ENCODE measurements around the gene TRIL. TPM values are rescaled to one million over a fixed set of nuclear protein-coding genes. Genes with fewer than 3 reads are reported as not detected.

The TRIL gene
- total RNA-seq, 1 experiment from 2014 or later: 0.45 TPM

- no peaks in the 10 kb centered on the region for H3K9me3 ChIP-seq
- no peak overlapping the region for H3K4me3 Mint-ChIP-seq (ENCODE audit: unreplicated experiment)
- TF ChIP-seq, protein P1, sequence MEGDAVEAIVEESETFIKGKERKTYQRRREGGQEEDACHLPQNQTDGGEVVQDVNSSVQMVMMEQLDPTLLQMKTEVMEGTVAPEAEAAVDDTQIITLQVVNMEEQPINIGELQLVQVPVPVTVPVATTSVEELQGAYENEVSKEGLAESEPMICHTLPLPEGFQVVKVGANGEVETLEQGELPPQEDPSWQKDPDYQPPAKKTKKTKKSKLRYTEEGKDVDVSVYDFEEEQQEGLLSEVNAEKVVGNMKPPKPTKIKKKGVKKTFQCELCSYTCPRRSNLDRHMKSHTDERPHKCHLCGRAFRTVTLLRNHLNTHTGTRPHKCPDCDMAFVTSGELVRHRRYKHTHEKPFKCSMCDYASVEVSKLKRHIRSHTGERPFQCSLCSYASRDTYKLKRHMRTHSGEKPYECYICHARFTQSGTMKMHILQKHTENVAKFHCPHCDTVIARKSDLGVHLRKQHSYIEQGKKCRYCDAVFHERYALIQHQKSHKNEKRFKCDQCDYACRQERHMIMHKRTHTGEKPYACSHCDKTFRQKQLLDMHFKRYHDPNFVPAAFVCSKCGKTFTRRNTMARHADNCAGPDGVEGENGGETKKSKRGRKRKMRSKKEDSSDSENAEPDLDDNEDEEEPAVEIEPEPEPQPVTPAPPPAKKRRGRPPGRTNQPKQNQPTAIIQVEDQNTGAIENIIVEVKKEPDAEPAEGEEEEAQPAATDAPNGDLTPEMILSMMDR (IDR thresholded peaks at IDR 0.05; ENCODE audit: insufficient read depth in 1 of 2, low read depth in 1 of 2, low read length in 1 of 2, severe bottlenecking in 1 of 2, unreplicated experiment in 1 of 2): no peak
- H3K4me1 ChIP-seq: peaks cover 6% of the 10 kb centered on the region; the same call in 1 of the 2 replicates
- ChIA-PET POLR2A (no interaction called here), CTCF (no interaction called here)
- H3K36me3 ChIP-seq (ENCODE audit: control insufficient read depth, insufficient read depth, low read length): no peaks in the 10 kb centered on the region
- no peaks in the 10 kb centered on the region for H3K36me3 Mint-ChIP-seq (ENCODE audit: insufficient read depth, unreplicated experiment)
- H3K4me3 ChIP-seq (ENCODE audit: low read depth, low read length): no peak overlapping the region
- DNase-seq: no peak
- H3K4me1 Mint-ChIP-seq (ENCODE audit: low read depth, unreplicated experiment): peaks cover 14% of the 10 kb centered on the region
- H3K9me3 Mint-ChIP-seq (ENCODE audit: unreplicated experiment): no peaks in the 10 kb centered on the region
- H3K27ac Mint-ChIP-seq (ENCODE audit: unreplicated experiment): no peak overlapping the region
- no peaks in the 10 kb centered on the region for H3K27me3 Mint-ChIP-seq (ENCODE audit: insufficient read depth, unreplicated experiment)
- intact Hi-C loops (cut with micrococcal nuclease; ENCODE audit: unreplicated experiment): no loop called here
- no peaks in the 10 kb centered on the region for H3K27me3 ChIP-seq (replicated peaks; ENCODE audit: control insufficient read depth, insufficient read depth, low read length)
- no TSS peak for BruUV-seq (replicated peaks)
These were observed 32.2 kb upstream of the TRIL start for GRCh38 chr7:28990200-28990960.

- Histone ChIP-seq H3K9me3 (no peaks in the 10 kb centered on the region), H3K27me3 (replicated peaks; ENCODE audit: control insufficient read depth, insufficient read depth, low read length) (no peaks in the 10 kb centered on the region), H3K4me3 (ENCODE audit: low read depth, low read length) (no peak overlapping the region), H3K4me1 (peaks cover 11% of the 10 kb centered on the region), H3K36me3 (ENCODE audit: control insufficient read depth, insufficient read depth, low read length) (no peaks in the 10 kb centered on the region)
- Mint-ChIP-seq H3K9me3 (ENCODE audit: unreplicated experiment) (no peaks in the 10 kb centered on the region), H3K27ac (ENCODE audit: unreplicated experiment) (no peak overlapping the region), H3K4me3 (ENCODE audit: unreplicated experiment) (no peak overlapping the region), H3K27me3 (ENCODE audit: insufficient read depth, unreplicated experiment) (no peaks in the 10 kb centered on the region), H3K36me3 (ENCODE audit: insufficient read depth, unreplicated experiment) (no peaks in the 10 kb centered on the region), H3K4me1 (ENCODE audit: low read depth, unreplicated experiment) (peaks cover 14% of the 10 kb centered on the region)
- TF ChIP-seq, protein P1 (IDR thresholded peaks at IDR 0.05; ENCODE audit: insufficient read depth in 1 of 2, low read depth in 1 of 2, low read length in 1 of 2, severe bottlenecking in 1 of 2, unreplicated experiment in 1 of 2): no peak
- intact Hi-C loops (cut with micrococcal nuclease; ENCODE audit: unreplicated experiment): no loop called here
- DNase-seq: no peak
- ChIA-PET CTCF (no interaction called here), POLR2A (no interaction called here)
- BruUV-seq (replicated peaks): no TSS peak
These were observed 31.3 kb upstream of the TRIL start for GRCh38 chr7:28989211-28989980.

GRCh38 chr7:28988810-28989209 lies 30.7 kb upstream of the TRIL start:
- no peaks in the 10 kb centered on the region for H3K9me3 Mint-ChIP-seq (ENCODE audit: unreplicated experiment)
- BruUV-seq (replicated peaks): no TSS peak
- H3K27ac Mint-ChIP-seq (ENCODE audit: unreplicated experiment): no peak overlapping the region
- CTCF ChIA-PET: no interaction called here
- H3K4me1 Mint-ChIP-seq (ENCODE audit: low read depth, unreplicated experiment): peaks cover 14% of the 10 kb centered on the region
- no peaks in the 10 kb centered on the region for H3K9me3 ChIP-seq
- POLR2A ChIA-PET: no interaction called here
- no peak for DNase-seq
- H3K4me3 ChIP-seq (ENCODE audit: low read depth, low read length): no peak overlapping the region
- no peaks in the 10 kb centered on the region for H3K27me3 Mint-ChIP-seq (ENCODE audit: insufficient read depth, unreplicated experiment)
- H3K4me3 Mint-ChIP-seq (ENCODE audit: unreplicated experiment): no peak overlapping the region
- intact Hi-C loops (cut with micrococcal nuclease; ENCODE audit: unreplicated experiment): no loop called here
- H3K36me3 Mint-ChIP-seq (ENCODE audit: insufficient read depth, unreplicated experiment): no peaks in the 10 kb centered on the region
- no peaks in the 10 kb centered on the region for H3K27me3 ChIP-seq (replicated peaks; ENCODE audit: control insufficient read depth, insufficient read depth, low read length)
- TF ChIP-seq, protein P1 (IDR thresholded peaks at IDR 0.05; ENCODE audit: insufficient read depth in 1 of 2, low read depth in 1 of 2, low read length in 1 of 2, severe bottlenecking in 1 of 2, unreplicated experiment in 1 of 2): no peak
- H3K36me3 ChIP-seq (ENCODE audit: control insufficient read depth, insufficient read depth, low read length): no peaks in the 10 kb centered on the region
- H3K4me1 ChIP-seq: peaks cover 11% of the 10 kb centered on the region
